ENCODE measurements around the gene RBBP5.

Gene RBBP5

DNA sequence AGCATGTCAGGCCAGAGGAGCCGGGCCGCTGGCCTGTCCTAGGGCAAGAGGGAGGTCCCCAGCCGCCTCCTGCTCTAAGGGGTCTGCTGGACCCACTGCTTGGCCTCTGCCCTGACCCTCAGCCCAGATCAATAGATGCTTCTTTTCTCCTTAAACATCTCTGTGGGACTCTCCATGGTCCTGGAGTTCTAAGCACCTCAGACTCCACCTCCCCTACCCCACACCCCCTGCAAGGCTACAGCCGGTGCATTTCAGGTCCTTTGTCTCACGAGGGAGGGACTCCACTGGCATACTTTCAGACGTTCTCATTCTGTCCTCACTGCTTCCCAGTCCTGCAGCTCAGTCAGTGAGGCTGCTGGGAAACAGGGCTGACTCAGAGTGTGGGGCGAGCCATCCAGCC lies 67.8 kb downstream of the RBBP5 start:
- no peak for DNase-seq

DNA sequence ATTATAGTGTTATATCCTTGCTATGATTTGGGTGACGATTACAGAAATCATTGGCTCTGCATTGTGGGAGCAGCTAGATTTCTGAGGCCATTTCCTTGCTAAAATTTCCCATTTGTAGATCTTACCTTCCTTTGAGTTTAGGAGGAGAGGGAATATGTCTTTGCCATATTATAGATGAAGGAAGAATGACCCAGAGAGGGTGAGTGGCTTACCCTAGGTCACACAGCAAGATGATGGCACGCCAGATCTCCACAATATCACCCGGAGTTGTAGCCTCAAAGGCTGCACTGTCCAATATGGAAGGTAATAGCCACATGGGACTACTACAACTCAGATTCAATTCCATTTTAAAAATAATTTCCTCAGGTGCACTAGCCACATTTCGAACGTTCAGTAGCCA lies 68.5 kb downstream of the RBBP5 start:
- DNase-seq: no peak

DNA sequence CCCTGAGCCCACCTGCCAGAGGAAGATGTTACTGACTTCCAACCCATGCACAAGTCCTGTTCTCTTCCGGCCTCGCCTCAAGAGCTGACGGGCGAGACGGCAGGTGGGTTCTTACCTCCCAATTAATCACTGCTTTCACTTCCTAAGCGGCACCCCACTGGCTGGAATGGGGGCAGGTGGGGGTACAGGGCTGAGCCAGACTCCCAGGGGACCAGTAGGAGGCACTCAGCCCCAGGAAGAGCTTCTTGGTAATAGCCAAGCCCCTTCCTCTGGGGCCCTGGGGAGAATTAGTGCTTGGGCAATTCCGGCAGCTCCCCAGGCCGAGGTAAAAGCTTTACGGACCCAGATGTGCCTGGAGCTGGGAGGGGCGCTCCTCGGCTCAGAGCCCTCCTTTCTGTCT lies 69.1 kb downstream of the RBBP5 start:
- DNase-seq: no peak

DNA sequence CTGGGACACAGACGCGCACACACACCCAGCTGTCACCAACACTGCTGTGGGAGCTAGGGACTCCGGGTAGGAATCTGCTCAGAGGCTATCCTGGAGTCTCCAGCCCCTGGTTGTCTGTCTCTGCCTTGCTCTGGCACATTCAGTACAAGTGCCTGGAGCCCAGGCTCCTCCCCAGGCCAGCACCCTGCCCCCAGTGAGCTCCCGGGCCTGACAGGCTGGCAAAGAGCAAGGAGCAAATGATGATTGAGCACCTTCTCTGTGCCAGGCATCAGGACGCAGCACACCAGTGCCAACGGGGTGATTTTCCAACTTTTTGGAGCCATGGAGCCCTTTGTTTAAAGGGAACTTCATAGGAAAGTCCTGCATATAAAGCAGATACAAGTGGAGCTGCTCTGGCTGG lies 72.3 kb downstream of the RBBP5 start:
- no peak for DNase-seq

DNA sequence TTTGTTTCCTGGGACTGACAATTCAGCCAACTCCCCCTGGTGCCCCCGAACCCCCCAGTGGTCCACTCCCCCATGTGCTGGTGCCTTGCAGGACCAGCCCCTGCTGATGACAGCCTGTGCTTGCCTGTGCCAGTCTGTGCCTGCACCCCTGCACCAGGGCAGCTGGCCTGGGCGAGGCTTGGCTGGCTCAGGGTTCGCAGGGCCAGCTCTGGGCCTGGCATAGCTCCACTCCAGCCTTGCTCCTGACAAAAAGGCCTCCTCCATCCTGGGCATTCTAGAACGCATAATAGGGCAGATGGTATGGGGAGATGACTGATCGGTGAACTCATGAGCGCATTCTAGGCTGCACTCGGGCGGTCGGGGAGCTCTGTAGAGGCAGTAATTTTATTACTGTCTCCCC lies 73.4 kb downstream of the RBBP5 start:
- no peak for DNase-seq

DNA sequence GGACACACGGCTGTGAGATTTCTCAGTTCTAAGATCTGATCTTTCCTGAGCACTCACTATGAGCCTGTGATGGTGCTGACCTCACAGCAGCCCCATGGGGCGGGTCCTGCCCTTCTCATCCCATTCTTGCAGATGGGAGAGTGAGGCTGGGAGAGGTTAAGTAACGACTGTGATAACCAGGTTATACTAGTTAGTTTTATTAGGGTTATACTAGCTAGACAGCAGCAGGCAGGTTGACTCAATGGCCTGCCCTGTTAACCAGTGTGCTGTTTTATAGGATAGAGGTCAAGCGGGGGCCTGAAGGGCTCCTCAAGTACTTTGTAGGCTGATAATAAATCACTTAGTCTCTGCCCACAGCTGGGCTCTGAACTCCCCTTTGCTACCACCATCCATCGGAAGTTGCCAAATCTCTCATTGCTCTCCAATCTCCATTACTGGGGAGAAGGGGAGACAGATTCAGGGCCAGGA lies 74.0 kb downstream of the RBBP5 start:
- no peak for DNase-seq

DNA sequence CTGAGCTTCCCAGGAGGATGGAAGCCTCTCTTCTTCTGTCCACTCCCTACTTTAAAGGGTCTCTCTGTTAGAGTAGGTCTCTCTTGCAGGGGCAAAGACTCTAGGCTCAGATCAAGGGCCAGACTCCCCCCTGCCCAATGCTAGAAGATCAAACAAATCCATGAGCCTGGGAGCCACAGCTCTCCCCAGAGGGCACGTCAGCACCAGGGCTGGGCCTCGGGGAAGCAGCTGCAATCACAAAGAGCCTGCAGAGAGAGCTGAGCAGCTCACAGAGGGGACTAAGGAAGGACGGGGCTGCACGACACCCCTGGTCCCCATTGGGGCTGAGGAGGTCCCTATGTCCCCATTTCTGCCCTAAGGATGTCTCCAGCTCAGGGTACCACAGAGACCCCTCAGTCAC lies 74.9 kb downstream of the RBBP5 start:
- no peak for DNase-seq

DNA sequence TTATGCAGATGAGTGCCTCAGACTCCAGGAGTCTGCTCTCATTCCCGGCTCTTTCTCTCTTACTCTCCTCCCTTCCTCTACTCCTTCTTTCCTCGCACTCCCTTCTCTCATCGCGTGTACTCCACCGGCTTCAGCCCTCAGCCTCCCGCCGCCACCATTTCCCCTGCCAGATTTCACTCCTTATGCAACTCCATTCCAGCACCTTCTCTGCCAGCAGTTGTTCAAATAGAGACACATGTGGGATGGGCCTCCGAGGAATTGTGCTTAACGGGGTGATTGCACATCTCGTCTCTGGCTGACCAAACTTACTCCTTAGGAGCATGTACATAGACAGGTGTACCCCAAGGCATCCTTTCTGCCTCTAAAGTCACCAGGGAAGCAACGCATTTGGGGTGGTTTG lies 76.6 kb downstream of the RBBP5 start:
- DNase-seq: no peak

DNA sequence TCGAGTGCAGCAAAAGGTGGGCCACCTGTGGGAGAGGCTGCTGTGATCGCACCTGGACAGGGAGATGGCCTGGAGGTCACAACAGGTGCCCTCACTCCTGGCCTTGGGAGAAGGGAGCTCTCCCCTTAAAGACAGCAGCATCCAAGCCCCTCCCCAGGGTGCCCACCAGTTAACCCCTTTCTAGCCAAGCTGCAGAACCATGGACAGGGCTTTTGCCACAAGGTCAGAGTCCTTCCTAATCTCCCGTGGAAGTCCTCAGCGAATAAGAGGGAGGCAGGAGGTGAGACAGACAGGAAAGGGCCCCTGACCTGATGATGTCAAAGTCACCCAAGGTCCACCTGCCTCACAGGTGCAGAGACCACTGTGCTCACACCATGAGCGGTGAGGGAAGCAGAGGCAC lies 77.0 kb downstream of the RBBP5 start:
- DNase-seq: no peak

DNA sequence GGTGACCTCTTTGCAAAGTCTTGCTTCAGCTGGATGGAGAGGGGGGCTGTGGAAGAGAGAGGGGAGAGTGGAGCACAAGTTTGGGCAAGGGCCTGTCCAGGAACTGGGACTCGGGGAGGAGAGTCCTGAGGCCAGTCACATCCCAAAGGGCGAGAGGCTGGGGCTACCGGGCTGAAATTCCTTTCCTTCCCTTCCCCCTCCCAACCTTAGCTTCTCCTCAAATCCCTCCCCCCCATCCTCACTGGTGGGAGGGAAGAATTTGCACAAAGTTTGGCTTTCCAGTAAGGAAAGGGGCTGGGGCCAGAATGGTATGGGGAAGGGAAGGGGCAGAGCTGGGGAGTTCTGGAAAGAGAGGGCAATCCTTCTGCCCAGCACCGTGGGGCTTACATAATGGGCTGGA lies 77.9 kb downstream of the RBBP5 start:
- no peak for DNase-seq

DNA sequence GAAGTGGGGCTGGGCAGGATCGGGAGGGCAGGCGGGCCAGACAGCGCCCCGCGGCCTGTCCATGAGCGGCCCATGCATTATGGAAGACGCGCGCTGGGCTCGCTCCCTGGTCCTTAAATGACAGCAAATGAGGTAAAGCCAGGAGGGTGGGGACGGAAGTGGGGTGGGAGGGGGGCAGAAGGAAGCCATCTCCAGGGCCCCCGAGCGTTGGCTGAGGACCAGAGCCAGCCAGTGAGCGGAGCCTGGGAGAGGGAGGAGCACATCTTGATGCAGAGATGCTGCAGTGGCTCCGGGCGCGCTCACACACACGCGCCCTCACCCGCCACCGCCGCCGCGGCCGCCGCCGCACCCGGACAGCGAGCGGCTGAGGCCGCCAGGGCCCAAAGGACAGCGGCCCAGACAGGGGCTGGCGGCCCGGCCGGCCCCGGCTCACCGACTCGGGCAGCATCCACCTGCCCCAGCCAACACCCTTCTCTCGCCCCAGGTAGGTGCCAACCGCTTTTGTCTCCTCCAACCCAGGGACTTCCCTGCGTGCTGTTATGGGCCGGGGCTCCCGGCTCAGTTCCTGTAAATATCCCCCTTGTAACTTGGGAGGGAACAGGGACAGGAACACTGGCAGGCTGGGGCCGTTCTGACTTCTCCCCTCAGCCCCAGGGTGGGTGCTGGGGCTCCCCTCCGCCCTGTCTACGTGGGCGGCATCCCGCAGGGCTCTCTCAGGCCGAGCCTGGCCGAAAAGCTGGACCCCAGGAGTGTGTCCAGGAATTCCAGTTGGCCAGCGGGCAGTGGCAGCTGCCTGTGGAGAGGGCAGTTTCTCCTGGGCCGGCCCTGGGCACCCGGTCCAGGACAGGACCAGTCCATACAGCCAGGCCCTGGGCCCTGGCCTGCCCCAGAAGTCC lies 78.6 kb downstream of the RBBP5 start, which contains the start of gene CNTN2:
Gene CNTN2, plus strand, starts transcription at position 302 of the 896 bp plus-strand sequence. CDS start 9,974 bp downstream, outside the sequence.
- DNase-seq: no peak

DNA sequence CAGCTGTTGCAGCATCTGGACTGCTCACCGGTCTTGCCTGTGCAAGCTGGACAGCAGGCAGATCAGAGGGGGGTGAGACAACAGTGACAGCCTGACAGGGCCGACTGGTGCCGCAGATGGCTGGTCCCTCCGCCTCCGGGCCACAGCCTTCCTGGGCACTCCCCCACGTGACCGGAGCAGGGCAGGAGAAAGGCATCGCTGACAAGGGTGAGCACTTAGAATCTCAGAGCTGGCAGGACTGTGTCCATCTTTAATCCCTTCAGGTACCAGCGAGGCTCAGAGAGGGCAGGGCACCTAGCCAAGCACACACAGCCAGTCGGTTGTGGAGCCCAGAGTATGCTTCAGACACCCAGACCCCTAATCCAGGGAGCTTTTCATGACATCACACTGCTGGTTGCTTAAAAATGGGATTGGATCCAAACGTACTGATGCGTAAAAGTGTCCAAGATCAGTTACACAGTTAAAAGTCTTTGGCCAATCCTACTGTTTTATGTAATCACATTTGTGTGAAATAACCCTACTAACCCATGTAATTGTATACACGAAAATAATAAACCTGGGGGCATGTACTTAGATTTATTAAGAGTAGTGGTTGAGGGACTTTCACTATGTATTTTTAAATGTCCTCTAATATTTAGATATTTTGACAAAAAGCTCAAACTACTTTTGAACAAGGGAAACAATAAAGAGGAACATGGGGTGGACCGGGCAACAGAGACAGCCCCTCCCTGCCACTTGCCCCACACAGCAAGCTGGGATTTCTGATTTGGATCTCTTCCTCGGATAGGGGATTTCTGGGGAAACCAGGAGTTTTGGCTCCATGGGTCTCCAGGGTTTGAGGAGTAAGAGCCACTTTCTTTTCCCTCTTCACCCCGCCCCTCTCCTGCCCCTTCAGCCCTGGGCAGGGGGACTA lies 79.5 kb downstream of the RBBP5 start:
- DNase-seq: no peak

DNA sequence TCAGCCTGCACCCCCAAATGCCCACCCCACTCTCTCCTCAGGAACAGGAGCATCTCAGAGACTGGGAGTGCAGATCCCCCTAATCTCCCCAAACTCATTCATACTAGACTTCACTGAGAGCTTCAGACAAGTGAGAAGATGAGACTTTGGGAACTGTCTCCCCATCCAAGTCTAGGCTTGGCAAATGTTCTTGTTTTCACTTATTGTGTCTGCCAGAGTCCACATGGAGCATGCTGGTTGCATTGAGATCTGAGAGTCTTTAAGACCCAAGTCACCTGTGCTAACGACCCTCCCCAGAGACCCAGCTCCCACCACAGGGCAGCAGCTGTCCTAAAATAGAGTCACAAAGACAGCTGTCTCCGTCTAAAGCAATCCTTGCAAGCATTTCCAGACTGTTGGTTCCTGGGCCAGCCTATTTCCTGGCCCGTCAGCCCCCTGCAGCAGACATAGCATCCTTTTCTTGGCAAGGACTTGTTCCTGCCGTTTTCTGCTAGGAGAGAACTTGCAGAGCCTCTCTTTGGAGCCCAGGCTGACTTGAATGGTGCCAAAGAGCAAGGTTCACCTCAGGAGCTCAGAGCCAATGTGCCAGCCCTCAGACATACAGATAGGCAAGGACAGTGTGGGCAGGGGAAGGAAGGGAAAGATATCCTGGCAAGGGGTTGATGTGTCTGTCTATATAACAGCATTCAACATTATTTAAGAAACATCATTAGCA lies 80.6 kb downstream of the RBBP5 start:
- DNase-seq: no peak

DNA sequence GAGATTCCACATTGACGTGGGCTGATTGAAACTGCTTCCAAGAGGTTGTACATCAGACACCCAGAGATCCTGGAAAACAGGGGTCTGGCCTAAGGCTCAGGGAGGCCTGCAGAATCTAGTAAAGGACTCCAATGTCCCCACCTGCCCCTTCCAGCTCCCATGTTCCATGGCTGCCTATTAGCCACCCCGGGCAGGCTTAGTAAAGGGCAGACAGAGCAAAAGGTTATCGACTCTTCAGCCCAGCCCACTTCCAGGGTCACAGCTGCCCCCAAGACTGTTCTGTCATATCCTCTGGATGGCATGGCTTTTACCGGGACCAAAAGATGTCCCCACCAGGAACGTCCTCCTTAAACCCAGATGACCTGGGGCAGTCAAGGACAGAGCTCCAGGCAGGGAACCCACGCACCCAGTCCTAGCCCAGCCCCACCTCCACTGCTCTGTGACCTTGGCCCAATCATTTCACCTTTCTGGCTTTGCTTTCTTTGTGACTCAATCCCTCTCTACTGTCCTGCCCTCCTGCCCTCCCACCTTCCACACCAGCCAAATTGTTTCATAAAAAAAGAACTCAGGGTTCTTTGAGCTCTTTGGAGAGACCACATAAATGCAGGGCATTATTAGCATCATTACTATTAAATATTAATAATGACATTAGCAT lies 83.5 kb downstream of the RBBP5 start:
- no peak for DNase-seq

DNA sequence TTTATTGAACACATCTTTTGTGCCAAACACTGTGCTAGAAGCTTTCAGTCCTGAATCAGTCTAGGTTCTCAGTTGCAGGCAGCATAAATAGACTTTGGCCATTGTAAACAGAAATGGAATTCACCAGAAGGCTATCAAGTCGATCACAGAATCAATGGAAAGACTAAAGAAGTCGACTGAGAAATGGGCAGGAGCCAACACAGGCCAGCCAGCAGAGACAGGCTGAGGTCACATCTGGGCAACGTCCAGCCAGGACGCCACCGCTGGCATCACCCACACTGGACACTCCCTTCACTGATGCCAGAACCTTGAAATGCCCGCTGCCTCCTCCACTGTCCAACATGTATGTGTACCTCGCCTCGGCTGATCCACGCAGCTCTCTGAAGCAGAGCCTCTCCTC lies 84.2 kb downstream of the RBBP5 start:
- no peak for DNase-seq
